CD4-positive, alpha-beta memory T cell (primary cell): ENCODE results near the gene GCAT. TPM values are rescaled to one million over a fixed set of nuclear protein-coding genes. Genes with fewer than 3 reads are reported as not detected.

ENCODE experiments used
- CTCF ChIA-PET: fragments of 350-600 bp; sonication (Branson Sonifier 250); formaldehyde crosslinking; loops from one replicate; lab custom pipeline; 2021; ENCODE audit warnings: inconsistent platforms; ENCODE audit not compliant: partially characterized antibody; lab: Charles Lee
- POLR2A ChIA-PET: fragments of 350-600 bp; sonication (Branson Sonifier 250); formaldehyde crosslinking; loops from one replicate; lab custom pipeline; 2021; ENCODE audit not compliant: partially characterized antibody; lab: Charles Lee
- DNase-seq, 5 donors: peaks; one replicate each; pipeline versions ENCODE4 v3.0.0 to v3.0.0-alpha.2; 2020 to 2022; ENCODE audit warnings: mixed read lengths in 1 of 5
- H3K27ac ChIP-seq: one replicate; pipeline ENCODE4 v1.7.0; 2013; ENCODE audit warnings: low read depth, low read length
- H3K27me3 ChIP-seq: 2 replicates; pipeline ENCODE4 v1.7.0; 2013; ENCODE audit warnings: mild to moderate bottlenecking, low read length, moderate library complexity; ENCODE audit not compliant: insufficient read depth
- H3K36me3 ChIP-seq: 2 replicates; pipeline ENCODE4 v1.7.0; 2013; ENCODE audit warnings: mild to moderate bottlenecking, low read length, moderate library complexity; ENCODE audit not compliant: insufficient read depth
- H3K4me1 ChIP-seq: 2 replicates; pipeline ENCODE4 v1.7.0; 2013; ENCODE audit warnings: mild to moderate bottlenecking, low read length, moderate library complexity; ENCODE audit not compliant: insufficient read depth
- H3K4me3 ChIP-seq, 2 donors: one replicate each; pipeline ENCODE4 v1.7.0; 2013; ENCODE audit warnings: low read length in 2 of 2, mild to moderate bottlenecking in 1 of 2
- H3K9me3 ChIP-seq, 2 donors: one replicate each; pipeline ENCODE4 v1.7.0; 2013; ENCODE audit warnings: low read length in 2 of 2, control low read depth in 1 of 2; ENCODE audit not compliant: control insufficient read depth in 1 of 2
- H3K27ac Mint-ChIP-seq, 7 donors: one replicate each; pipeline ENCODE4 v1.8.0; 2020 to 2021; ENCODE audit warnings: mixed read lengths in 7 of 7, mild to moderate bottlenecking in 6 of 7, inconsistent platforms in 3 of 7, moderate library complexity in 3 of 7
- H3K27me3 Mint-ChIP-seq, 2 donors: one replicate each; pipeline ENCODE4 v1.8.0; 2020 to 2021; ENCODE audit warnings: mixed read lengths in 2 of 2
- H3K36me3 Mint-ChIP-seq, 2 donors: one replicate each; pipeline ENCODE4 v1.8.0; 2020 to 2021; ENCODE audit warnings: mixed read lengths in 2 of 2, inconsistent platforms in 1 of 2, mild to moderate bottlenecking in 1 of 2
- H3K4me1 Mint-ChIP-seq, 4 donors: one replicate each; pipeline ENCODE4 v1.8.0; 2020 to 2021; ENCODE audit warnings: mixed read lengths in 4 of 4, mild to moderate bottlenecking in 1 of 4
- H3K4me3 Mint-ChIP-seq, 8 donors: one replicate each; pipeline ENCODE4 v1.8.0; 2020 to 2021; ENCODE audit warnings: mixed read lengths in 8 of 8, mild to moderate bottlenecking in 7 of 8, moderate library complexity in 6 of 8, inconsistent platforms in 3 of 8
- H3K9me3 Mint-ChIP-seq, 8 donors: one replicate each; pipeline ENCODE4 v1.8.0; 2020 to 2021; ENCODE audit warnings: mixed read lengths in 8 of 8, mild to moderate bottlenecking in 5 of 8, inconsistent platforms in 3 of 8, moderate library complexity in 1 of 8
- intact Hi-C: fragments of 100-400 bp; cut with micrococcal nuclease; formaldehyde crosslinking; loops from one replicate; pipeline ENCODE4 v1.15.1; 2023
- polyA plus RNA-seq, 2 donors: library from polyadenylated mRNA; unstranded; fragments of 300-500 nt; fragmentation: Illumina TruSeq; gene quantifications; one replicate each; pipeline ENCODE4 v1.2.3, GENCODE V29; 2021
- total RNA-seq, 2 experiments: library from RNA; stranded (reverse); gene quantifications; one replicate each; pipeline ENCODE4 v1.2.3, GENCODE V29; 2021

GCAT gene
- total and polyA plus RNA-seq, 4 experiments from 2014 or later = 2.9 to 6.8 (median 3.9) TPM

DNA sequence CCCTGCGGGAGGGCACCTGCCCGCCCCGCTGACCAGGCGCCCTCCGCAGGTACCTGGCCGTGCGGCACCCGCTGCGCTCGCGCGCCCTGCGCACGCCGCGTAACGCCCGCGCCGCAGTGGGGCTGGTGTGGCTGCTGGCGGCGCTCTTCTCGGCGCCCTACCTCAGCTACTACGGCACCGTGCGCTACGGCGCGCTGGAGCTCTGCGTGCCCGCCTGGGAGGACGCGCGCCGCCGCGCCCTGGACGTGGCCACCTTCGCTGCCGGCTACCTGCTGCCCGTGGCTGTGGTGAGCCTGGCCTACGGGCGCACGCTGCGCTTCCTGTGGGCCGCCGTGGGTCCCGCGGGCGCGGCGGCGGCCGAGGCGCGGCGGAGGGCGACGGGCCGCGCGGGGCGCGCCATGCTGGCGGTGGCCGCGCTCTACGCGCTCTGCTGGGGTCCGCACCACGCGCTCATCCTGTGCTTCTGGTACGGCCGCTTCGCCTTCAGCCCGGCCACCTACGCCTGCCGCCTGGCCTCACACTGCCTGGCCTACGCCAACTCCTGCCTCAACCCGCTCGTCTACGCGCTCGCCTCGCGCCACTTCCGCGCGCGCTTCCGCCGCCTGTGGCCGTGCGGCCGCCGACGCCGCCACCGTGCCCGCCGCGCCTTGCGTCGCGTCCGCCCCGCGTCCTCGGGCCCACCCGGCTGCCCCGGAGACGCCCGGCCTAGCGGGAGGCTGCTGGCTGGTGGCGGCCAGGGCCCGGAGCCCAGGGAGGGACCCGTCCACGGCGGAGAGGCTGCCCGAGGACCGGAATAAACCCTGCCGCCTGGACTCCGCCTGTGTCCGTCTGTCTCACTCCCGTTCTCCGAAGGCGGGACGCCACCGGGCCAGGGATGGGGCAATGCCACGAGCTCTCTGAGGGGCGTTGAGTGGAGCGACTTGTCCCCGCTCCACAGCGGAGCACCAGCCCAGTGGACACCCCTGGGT lies 17.2 kb downstream of the GCAT start:
- intact Hi-C loops = no loop called here
- CTCF ChIA-PET = interaction anchor here (1.0 to 1.5 kb wide), 2 partner anchors 38 kb away, joined by 5 read pairs; no protein-coding TSS in a partner anchor
- no peak overlapping the region for H3K27ac Mint-ChIP-seq
- no peak for DNase-seq
- Histone ChIP-seq H3K27ac (no peak overlapping the region), H3K4me1 (no peaks in the 10 kb centered on the region), H3K27me3 (no peaks in the 10 kb centered on the region), H3K9me3 (no peaks in the 10 kb centered on the region), H3K4me3 (no peak overlapping the region), H3K36me3 (no peaks in the 10 kb centered on the region)
- H3K9me3 Mint-ChIP-seq = no peaks in the 10 kb centered on the region
- POLR2A ChIA-PET = interaction anchor here (1.2 kb wide), 1 partner anchor 19 kb away, joined by 6 read pairs; the partner anchor contains the start of gene ANKRD54
- H3K4me1 Mint-ChIP-seq = peaks cover 0 to 13% (median 4%) of the 10 kb centered on the region in 4 donors
- H3K27me3 Mint-ChIP-seq = peaks cover 7% of the 10 kb centered on the region in 2 donors
- peaks cover 3 to 4% of the 10 kb centered on the region in 2 donors for H3K36me3 Mint-ChIP-seq
- peak overlapping the region in 6 of 8 donors; percentile 10 to 63 (median 46) for H3K4me3 Mint-ChIP-seq

DNA sequence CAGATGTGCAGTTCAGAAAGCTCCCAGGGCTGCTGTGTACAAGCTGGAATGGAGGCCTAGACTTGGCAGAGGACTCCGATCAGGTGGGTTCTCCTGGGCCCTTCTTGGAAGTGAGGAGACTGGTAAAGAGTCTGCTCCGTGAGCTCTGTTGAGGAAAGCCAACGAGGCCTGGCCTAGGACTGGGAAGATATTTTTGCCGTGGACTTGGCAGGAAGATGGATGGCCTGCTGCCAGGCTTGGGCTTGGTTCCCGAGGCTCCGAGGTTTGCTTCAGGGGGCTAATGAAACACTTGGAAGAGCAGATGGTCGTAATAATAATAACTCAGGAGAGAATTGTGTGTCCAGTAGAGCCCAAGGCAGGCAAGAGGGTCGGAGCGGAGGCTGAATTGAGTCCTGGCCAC lies 19.3 kb downstream of the GCAT start:
- H3K4me1 Mint-ChIP-seq = peaks cover 0 to 13% (median 4%) of the 10 kb centered on the region in 4 donors
- Histone ChIP-seq H3K36me3 (peaks cover 15% of the 10 kb centered on the region), H3K9me3 (no peaks in the 10 kb centered on the region), H3K27me3 (no peaks in the 10 kb centered on the region), H3K27ac (no peak overlapping the region), H3K4me1 (no peaks in the 10 kb centered on the region), H3K4me3 (no peak overlapping the region)
- H3K36me3 Mint-ChIP-seq = peaks cover 7 to 20% of the 10 kb centered on the region in 2 donors
- intact Hi-C loops = no loop called here
- CTCF ChIA-PET = no interaction called here
- no peak for DNase-seq
- no peaks in the 10 kb centered on the region for H3K9me3 Mint-ChIP-seq
- POLR2A ChIA-PET = no interaction called here
- peaks cover under 1 to 3% of the 10 kb centered on the region in 2 donors for H3K27me3 Mint-ChIP-seq
- H3K27ac Mint-ChIP-seq = no peak overlapping the region
- no peak overlapping the region for H3K4me3 Mint-ChIP-seq

DNA sequence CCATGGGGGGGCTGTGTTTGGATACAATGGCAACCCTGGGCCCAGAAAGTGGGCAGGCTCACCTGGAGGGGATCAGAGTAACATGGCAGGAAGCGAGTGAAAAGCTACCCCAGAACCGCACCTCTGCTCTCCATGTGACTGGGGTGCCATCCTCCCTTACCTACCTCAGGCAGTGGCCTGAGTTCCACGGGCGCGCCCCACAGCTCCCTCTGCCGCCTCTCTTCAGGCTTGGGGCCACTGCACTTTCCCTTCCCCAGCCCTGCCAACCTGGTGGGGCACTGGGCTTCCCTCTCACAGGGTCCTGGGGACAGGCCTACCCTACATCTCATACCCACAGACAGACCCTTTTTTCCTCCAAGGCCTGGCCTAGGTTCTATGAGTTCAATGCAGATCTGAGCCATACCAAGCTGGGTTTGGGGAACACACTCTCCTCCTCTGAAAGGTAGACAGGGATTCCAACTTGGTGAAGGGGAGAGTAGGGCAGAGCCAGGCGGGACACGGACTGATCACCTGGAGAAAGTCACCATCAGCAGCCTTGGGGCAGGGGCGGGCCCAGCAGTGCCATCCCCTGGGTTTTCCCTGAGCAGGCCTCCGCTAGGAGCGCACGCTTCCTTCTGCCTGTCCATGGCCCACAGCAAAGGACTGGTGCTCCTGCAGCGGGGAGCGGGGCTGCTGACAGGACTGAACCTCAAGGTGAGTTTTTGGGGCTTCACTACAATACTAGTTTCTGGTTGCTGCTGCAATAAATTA lies 22.5 kb downstream of the GCAT start:
- H3K27ac ChIP-seq = no peak overlapping the region
- POLR2A ChIA-PET = no interaction called here
- CTCF ChIA-PET = interaction anchor here (1.1 to 2.3 kb wide), 3 partner anchors 10 to 33 kb away, joined by 3 to 8 read pairs (median 4); no protein-coding TSS in a partner anchor
- no peak overlapping the region for H3K4me3 ChIP-seq
- no peaks in the 10 kb centered on the region for H3K27me3 ChIP-seq
- H3K4me3 Mint-ChIP-seq = no peak overlapping the region
- no peaks in the 10 kb centered on the region for H3K4me1 ChIP-seq
- intact Hi-C loops = no loop called here
- H3K27ac Mint-ChIP-seq = no peak overlapping the region
- H3K36me3 Mint-ChIP-seq = peaks cover 19 to 38% of the 10 kb centered on the region in 2 donors
- peaks cover 0 to 5% (median 3%) of the 10 kb centered on the region in 4 donors for H3K4me1 Mint-ChIP-seq
- no peaks in the 10 kb centered on the region for H3K9me3 ChIP-seq
- H3K9me3 Mint-ChIP-seq = no peaks in the 10 kb centered on the region
- H3K27me3 Mint-ChIP-seq = no peaks in the 10 kb centered on the region
- peaks cover 38% of the 10 kb centered on the region for H3K36me3 ChIP-seq
- DNase-seq = no peak

DNA sequence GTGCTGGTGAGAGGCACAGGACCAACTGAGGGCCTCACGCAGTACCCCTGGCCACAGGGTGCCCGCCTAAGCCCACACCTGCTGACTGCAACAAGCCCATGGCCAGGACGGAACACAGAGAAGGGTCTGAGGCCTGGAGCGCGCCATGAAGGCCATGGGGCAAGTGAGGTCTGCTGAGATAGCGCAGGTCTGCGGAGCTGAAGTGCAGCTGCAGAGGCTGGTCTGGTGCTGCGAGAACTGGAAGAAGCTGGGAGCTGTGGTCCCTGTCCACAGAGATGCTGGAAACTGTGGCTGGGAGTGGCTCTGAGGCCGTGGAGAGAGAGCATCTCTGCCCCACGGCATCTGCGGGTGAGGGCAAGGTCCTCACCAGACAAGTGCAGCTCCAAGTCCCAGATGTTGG lies 23.7 kb downstream of the GCAT start:
- Histone ChIP-seq H3K4me1 (no peaks in the 10 kb centered on the region), H3K27ac (no peak overlapping the region), H3K9me3 (no peaks in the 10 kb centered on the region), H3K27me3 (no peaks in the 10 kb centered on the region), H3K4me3 (no peak overlapping the region), H3K36me3 (peaks cover 38% of the 10 kb centered on the region)
- H3K4me3 Mint-ChIP-seq = peak overlapping the region in 1 of 8 donors; percentile 10
- H3K9me3 Mint-ChIP-seq = no peaks in the 10 kb centered on the region
- intact Hi-C loops = no loop called here
- peaks cover 19 to 38% of the 10 kb centered on the region in 2 donors for H3K36me3 Mint-ChIP-seq
- no peaks in the 10 kb centered on the region for H3K27me3 Mint-ChIP-seq
- H3K4me1 Mint-ChIP-seq = peaks cover 0 to 3% (median 0%) of the 10 kb centered on the region in 4 donors
- ChIA-PET POLR2A (no interaction called here), CTCF (interaction anchor here (1.4 kb wide), 1 partner anchor 14 kb away, joined by 3 read pairs; no protein-coding TSS in a partner anchor)
- DNase-seq = no peak
- no peak overlapping the region for H3K27ac Mint-ChIP-seq

DNA sequence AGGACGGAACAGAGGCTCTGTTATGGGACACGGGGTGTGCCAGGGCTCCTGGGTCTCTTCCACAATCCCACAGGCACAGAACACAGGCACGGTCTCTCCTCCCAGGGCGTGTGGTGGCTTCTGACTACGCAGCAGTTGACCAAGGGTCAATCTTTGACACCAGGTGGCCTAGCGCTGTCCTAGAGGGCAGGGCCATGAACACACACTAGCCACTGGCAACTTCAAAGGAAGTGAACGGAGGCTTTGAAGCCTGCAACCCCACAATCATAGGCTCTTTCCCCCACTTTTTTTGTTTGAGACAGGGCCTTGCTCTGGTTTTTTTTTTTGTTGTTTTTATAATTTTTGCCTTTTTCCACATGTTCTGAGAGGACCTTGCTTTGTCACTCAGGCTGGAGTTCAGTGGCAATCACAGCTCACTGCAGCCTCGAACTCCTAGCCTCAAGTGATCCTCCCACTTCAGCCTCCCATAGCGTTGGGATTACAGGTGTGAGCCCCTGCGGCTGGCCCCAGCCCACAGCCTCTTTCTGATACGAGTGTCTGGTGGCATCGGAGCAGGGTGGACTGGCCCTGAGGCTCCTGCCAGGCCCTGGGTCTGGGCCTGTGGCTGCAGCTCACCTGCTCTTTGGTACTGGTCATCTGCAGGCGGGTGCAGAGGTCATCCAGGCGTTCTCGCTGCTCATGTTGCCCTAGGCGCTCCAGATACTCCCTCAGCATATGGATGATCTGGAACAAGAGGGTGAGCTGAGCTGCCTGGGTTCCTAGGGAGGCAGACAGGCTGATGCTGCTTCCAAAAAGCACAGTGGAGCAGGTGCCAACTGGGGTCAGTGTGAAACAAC lies 24.5 kb downstream of the GCAT start:
- POLR2A ChIA-PET = no interaction called here
- H3K36me3 ChIP-seq = peaks cover 42% of the 10 kb centered on the region
- Mint-ChIP-seq H3K27me3 (no peaks in the 10 kb centered on the region), H3K27ac (peak overlapping the region in 1 of 7 donors; percentile 42), H3K4me3 (no peak overlapping the region), H3K4me1 (peaks cover 0 to 3% (median 0%) of the 10 kb centered on the region in 4 donors), H3K36me3 (peaks cover 19 to 43% of the 10 kb centered on the region in 2 donors), H3K9me3 (no peaks in the 10 kb centered on the region)
- no peak overlapping the region for H3K27ac ChIP-seq
- CTCF ChIA-PET = interaction anchor here (1.4 kb wide), 1 partner anchor 15 kb away, joined by 3 read pairs; no protein-coding TSS in a partner anchor
- H3K9me3 ChIP-seq = no peaks in the 10 kb centered on the region
- intact Hi-C loops = no loop called here
- no peaks in the 10 kb centered on the region for H3K27me3 ChIP-seq
- no peaks in the 10 kb centered on the region for H3K4me1 ChIP-seq
- H3K4me3 ChIP-seq = no peak overlapping the region
- DNase-seq = no peak

DNA sequence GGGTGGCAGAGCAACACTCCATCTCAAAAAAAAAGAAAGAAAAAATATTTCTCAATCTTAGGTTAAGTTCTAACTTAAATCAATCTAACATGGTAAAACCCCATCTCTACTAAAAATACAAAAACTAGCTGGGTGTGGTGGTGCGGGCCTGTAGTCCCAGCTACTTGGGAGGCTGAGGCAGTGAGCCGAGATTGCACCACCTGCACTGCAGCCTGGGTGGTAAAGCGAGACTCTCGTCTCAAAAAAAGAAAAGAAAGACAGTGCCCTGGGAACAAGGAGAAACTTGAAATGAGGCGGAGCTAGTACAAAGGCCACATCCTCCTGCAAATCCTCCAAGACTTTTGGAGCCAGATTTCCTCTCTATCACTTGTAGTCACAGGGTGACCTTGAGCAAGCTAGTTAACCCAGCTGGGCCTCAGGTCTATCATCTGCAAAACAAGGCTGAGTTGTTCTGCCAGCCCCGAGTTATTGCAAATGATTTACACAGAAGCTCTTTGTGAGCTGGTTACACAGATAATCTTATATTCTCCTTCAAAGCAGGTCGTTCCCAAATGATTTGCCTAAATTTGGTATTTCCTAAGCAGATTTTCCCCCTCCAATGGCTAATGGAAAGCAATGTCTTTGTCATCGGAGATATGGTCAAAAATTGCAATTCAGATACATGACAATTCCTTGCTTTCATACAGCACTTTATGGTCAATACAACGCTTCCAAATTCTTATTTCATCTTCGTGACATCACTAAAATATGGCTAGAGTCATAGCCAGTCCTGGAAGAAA lies 34.5 kb downstream of the GCAT start:
- Mint-ChIP-seq H3K36me3 (peaks cover 8 to 16% of the 10 kb centered on the region in 2 donors), H3K9me3 (no peaks in the 10 kb centered on the region), H3K27ac (peak overlapping the region; percentile 1 to 87 (median 8)), H3K27me3 (no peaks in the 10 kb centered on the region), H3K4me3 (peak overlapping the region in 7 of 8 donors; percentile 5 to 76 (median 71)), H3K4me1 (peaks cover 10 to 24% (median 14%) of the 10 kb centered on the region in 4 donors)
- intact Hi-C loops = loop anchor here (5.0 to 10.0 kb wide), 2 partner anchors 35 to 207 kb away; partner anchors contain the start of genes GCAT and SH3BP1
- ChIA-PET POLR2A (interaction anchor here (2.3 kb wide), 1 partner anchor 24 kb away, joined by 13 read pairs; no protein-coding TSS in a partner anchor), CTCF (interaction anchor here (1.7 kb wide), 1 partner anchor 24 kb away, joined by 9 read pairs; no protein-coding TSS in a partner anchor)
- Histone ChIP-seq H3K4me3 (no peak overlapping the region), H3K27ac (no peak overlapping the region), H3K4me1 (peaks cover 12% of the 10 kb centered on the region), H3K27me3 (no peaks in the 10 kb centered on the region), H3K36me3 (peaks cover 15% of the 10 kb centered on the region), H3K9me3 (no peaks in the 10 kb centered on the region)
- DNase-seq = no peak
